ENCODE results near the gene GUSB. TPM values are rescaled to one million over a fixed set of nuclear protein-coding genes. Genes with fewer than 3 reads are reported as not detected.
"Not testable (repeated sequence)": the region's sequence is repeated elsewhere in the genome, so short reads cannot be mapped to it uniquely, and the experiment has no call there.

The GUSB gene
- total and polyA plus RNA-seq, 2 of the 4 experiments (the other 2 are of a cell fraction) = 12.9 to 47.7 TPM

- H4K8ac ChIP-seq (ENCODE audit: low read depth in 2 of 2, low read length in 2 of 2); intact Hi-C loops (cut with micrococcal nuclease); H3K4me1 ChIP-seq (ENCODE audit: control insufficient read depth, insufficient read depth, low read length); H3K9me1 ChIP-seq (ENCODE audit: insufficient read depth, low read length); H2AK5ac ChIP-seq (ENCODE audit: low read depth, low read length); H2AK9ac ChIP-seq (replicated peaks; ENCODE audit: low read depth, low read length, poor library complexity); H3K4ac ChIP-seq (ENCODE audit: low read depth, low read length); H2AFZ ChIP-seq (replicated peaks; ENCODE audit: low read length, poor library complexity); H2BK15ac ChIP-seq (ENCODE audit: low read depth, low read length); H2BK5ac ChIP-seq (ENCODE audit: low read depth, low read length, poor library complexity, severe bottlenecking); ATAC-seq (ENCODE audit: low read depth); H4K5ac ChIP-seq (ENCODE audit: low read depth, low read length); H2BK120ac ChIP-seq (ENCODE audit: low read depth, low read length); H3K27ac ChIP-seq (ENCODE audit: insufficient read depth, low read length); H3K56ac ChIP-seq (ENCODE audit: extremely low read depth, insufficient read depth, low read length); BruUV-seq (replicated peaks); dilution Hi-C loops (cut with HindIII; ENCODE audit: low sequenced_read_pairs, unreplicated experiment); H3K18ac ChIP-seq (ENCODE audit: low read depth, low read length); CTCF ChIA-PET; DNase-seq; POLR2A ChIA-PET (ENCODE audit: unreplicated experiment); H3K4me3 ChIP-seq (ENCODE audit: insufficient read depth, low read depth, low read length); H4K20me1 ChIP-seq (ENCODE audit: insufficient read depth, low read length); H3K79me1 ChIP-seq (ENCODE audit: low read depth in 1 of 2, low read length in 2 of 2); in situ Hi-C loops (cut with MboI; ENCODE audit: low sequenced_read_pairs); H3K36me3 ChIP-seq (ENCODE audit: control insufficient read depth, insufficient read depth, low read length); H3K14ac ChIP-seq (replicated peaks; ENCODE audit: low read depth, low read length); H3K23ac ChIP-seq (ENCODE audit: low read depth, low read length); H4K91ac ChIP-seq (ENCODE audit: insufficient read depth, low read depth, low read length); H3K27me3 ChIP-seq (ENCODE audit: control insufficient read depth, insufficient read depth, low read length); H3K4me2 ChIP-seq (ENCODE audit: low read depth, low read length); H2BK20ac ChIP-seq (ENCODE audit: low read depth, low read length); H3K9me3 ChIP-seq (ENCODE audit: control insufficient read depth, insufficient read depth, low read length); H3K9ac ChIP-seq (ENCODE audit: low read depth, low read length): not testable (repeated sequence)
- WGBS, 2 experiments (ENCODE audit: extremely low coverage in 2 of 2, insufficient read length in 1 of 2) = no CpG with 5 or more reads among the region's 8 CpGs
These were observed 23.2 kb upstream of the GUSB start for GRCh38 chr7:66005115-66005671.

DNA sequence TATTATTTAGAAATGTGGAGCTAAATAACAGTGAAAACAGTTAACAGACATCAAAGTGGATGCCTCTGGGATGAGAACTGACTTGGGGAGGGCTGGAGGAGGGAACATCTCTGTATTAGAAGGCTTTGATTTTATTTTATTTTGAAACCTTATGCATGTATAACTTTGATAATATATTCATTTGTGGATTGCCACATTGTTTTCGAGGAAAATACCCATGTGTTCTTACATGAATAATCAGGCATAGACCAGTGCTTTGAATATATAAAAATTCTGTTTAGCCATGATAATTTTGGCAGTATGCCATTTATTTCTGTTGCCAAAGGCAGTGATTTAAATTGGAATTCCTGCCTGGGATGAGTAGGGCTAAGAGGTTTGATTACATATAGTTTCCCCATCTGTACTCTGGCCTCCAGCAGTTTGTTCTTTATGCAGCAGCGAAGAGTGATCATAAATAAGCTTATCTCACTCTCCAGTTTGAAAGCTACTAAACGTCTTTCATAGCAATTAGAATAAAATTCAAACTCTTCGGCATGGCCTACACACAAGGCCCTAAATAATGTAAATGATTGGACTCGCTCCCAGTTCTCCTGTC lies 18.9 kb upstream of the GUSB start:
- WGBS, 2 experiments (ENCODE audit: extremely low coverage in 2 of 2, insufficient read length in 1 of 2) = no CpG with 5 or more reads among the region's 5 CpGs
- dilution Hi-C loops (cut with HindIII; ENCODE audit: low sequenced_read_pairs, unreplicated experiment); H3K27me3 ChIP-seq (ENCODE audit: control insufficient read depth, insufficient read depth, low read length); H3K9me3 ChIP-seq (ENCODE audit: control insufficient read depth, insufficient read depth, low read length); H2AK5ac ChIP-seq (ENCODE audit: low read depth, low read length); intact Hi-C loops (cut with micrococcal nuclease); H3K4me2 ChIP-seq (ENCODE audit: low read depth, low read length); H3K4ac ChIP-seq (ENCODE audit: low read depth, low read length); CTCF ChIA-PET; H2AFZ ChIP-seq (replicated peaks; ENCODE audit: low read length, poor library complexity); H2BK120ac ChIP-seq (ENCODE audit: low read depth, low read length); H2BK20ac ChIP-seq (ENCODE audit: low read depth, low read length); H2BK15ac ChIP-seq (ENCODE audit: low read depth, low read length); H3K23ac ChIP-seq (ENCODE audit: low read depth, low read length); H3K79me1 ChIP-seq (ENCODE audit: low read depth in 1 of 2, low read length in 2 of 2); H2AK9ac ChIP-seq (replicated peaks; ENCODE audit: low read depth, low read length, poor library complexity); H3K27ac ChIP-seq (ENCODE audit: insufficient read depth, low read length); H4K5ac ChIP-seq (ENCODE audit: low read depth, low read length); H3K9ac ChIP-seq (ENCODE audit: low read depth, low read length); H4K8ac ChIP-seq (ENCODE audit: low read depth in 2 of 2, low read length in 2 of 2); in situ Hi-C loops (cut with MboI; ENCODE audit: low sequenced_read_pairs); H2BK5ac ChIP-seq (ENCODE audit: low read depth, low read length, poor library complexity, severe bottlenecking); DNase-seq; H3K4me3 ChIP-seq (ENCODE audit: insufficient read depth, low read depth, low read length); H3K18ac ChIP-seq (ENCODE audit: low read depth, low read length); H3K4me1 ChIP-seq (ENCODE audit: control insufficient read depth, insufficient read depth, low read length); H3K9me1 ChIP-seq (ENCODE audit: insufficient read depth, low read length); H4K91ac ChIP-seq (ENCODE audit: insufficient read depth, low read depth, low read length); H4K20me1 ChIP-seq (ENCODE audit: insufficient read depth, low read length); POLR2A ChIA-PET (ENCODE audit: unreplicated experiment); H3K36me3 ChIP-seq (ENCODE audit: control insufficient read depth, insufficient read depth, low read length); H3K56ac ChIP-seq (ENCODE audit: extremely low read depth, insufficient read depth, low read length); BruUV-seq (replicated peaks); H3K14ac ChIP-seq (replicated peaks; ENCODE audit: low read depth, low read length): not testable (repeated sequence)
- ATAC-seq (ENCODE audit: low read depth) = peak; percentile 85

Data from IMR-90 (cell line).